ENCODE data around the gene RBM15B. TPM values are rescaled to one million over a fixed set of nuclear protein-coding genes. Genes with fewer than 3 reads are reported as not detected.

The RBM15B gene
- total RNA-seq, 1 donor from 2014 or later = 78.8 TPM

GRCh38 chr3:51403675-51404074 lies 12.6 kb downstream of the RBM15B start:
- TF ChIP-seq CTCF (conservative IDR thresholded peaks at IDR 0.05) = no peak
- no peak for DNase-seq (ENCODE audit: low read depth, low spot score)
- H3K27ac Mint-ChIP-seq (ENCODE audit: unreplicated experiment) = no peak overlapping the region
- H3K4me1 Mint-ChIP-seq = no peaks in the 10 kb centered on the region
- peaks cover 11% of the 10 kb centered on the region for H3K36me3 Mint-ChIP-seq (ENCODE audit: low read depth)
- no peaks in the 10 kb centered on the region for H3K9me3 Mint-ChIP-seq
- H3K4me3 Mint-ChIP-seq = no peak overlapping the region
- no peaks in the 10 kb centered on the region for H3K27me3 Mint-ChIP-seq (ENCODE audit: low read depth)

GRCh38 chr3:51408021-51408420 lies 16.9 kb downstream of the RBM15B start:
- Mint-ChIP-seq H3K4me1 (no peaks in the 10 kb centered on the region), H3K27me3 (ENCODE audit: low read depth) (no peaks in the 10 kb centered on the region), H3K27ac (ENCODE audit: unreplicated experiment) (no peak overlapping the region), H3K9me3 (no peaks in the 10 kb centered on the region), H3K36me3 (ENCODE audit: low read depth) (peaks cover 13% of the 10 kb centered on the region), H3K4me3 (no peak overlapping the region)
- TF ChIP-seq CTCF (conservative IDR thresholded peaks at IDR 0.05) = no peak
- DNase-seq (ENCODE audit: low read depth, low spot score) = no peak

- H3K4me3 Mint-ChIP-seq = no peak overlapping the region
- H3K27me3 Mint-ChIP-seq (ENCODE audit: low read depth) = no peaks in the 10 kb centered on the region
- no peak for DNase-seq (ENCODE audit: low read depth, low spot score)
- H3K9me3 Mint-ChIP-seq = no peaks in the 10 kb centered on the region
- no peak overlapping the region for H3K27ac Mint-ChIP-seq (ENCODE audit: unreplicated experiment)
- no peaks in the 10 kb centered on the region for H3K4me1 Mint-ChIP-seq
- TF ChIP-seq CTCF (conservative IDR thresholded peaks at IDR 0.05) = no peak
- peaks cover 9% of the 10 kb centered on the region for H3K36me3 Mint-ChIP-seq (ENCODE audit: low read depth)
These were observed 17.7 kb downstream of the RBM15B start for GRCh38 chr3:51408813-51409212.

GRCh38 chr3:51422211-51422610 lies 31.1 kb downstream of the RBM15B start:
- H3K9me3 Mint-ChIP-seq = no peaks in the 10 kb centered on the region
- no peak overlapping the region for H3K27ac Mint-ChIP-seq (ENCODE audit: unreplicated experiment)
- H3K27me3 Mint-ChIP-seq (ENCODE audit: low read depth) = no peaks in the 10 kb centered on the region
- DNase-seq (ENCODE audit: low read depth, low spot score) = no peak
- no peak for TF ChIP-seq CTCF (conservative IDR thresholded peaks at IDR 0.05)
- H3K36me3 Mint-ChIP-seq (ENCODE audit: low read depth) = peaks cover 3% of the 10 kb centered on the region
- no peak overlapping the region for H3K4me3 Mint-ChIP-seq
- no peaks in the 10 kb centered on the region for H3K4me1 Mint-ChIP-seq

- H3K9me3 Mint-ChIP-seq = no peaks in the 10 kb centered on the region
- TF ChIP-seq CTCF (conservative IDR thresholded peaks at IDR 0.05) = no peak
- no peak overlapping the region for H3K27ac Mint-ChIP-seq (ENCODE audit: unreplicated experiment)
- H3K36me3 Mint-ChIP-seq (ENCODE audit: low read depth) = no peaks in the 10 kb centered on the region
- H3K4me3 Mint-ChIP-seq = no peak overlapping the region
- no peaks in the 10 kb centered on the region for H3K27me3 Mint-ChIP-seq (ENCODE audit: low read depth)
- DNase-seq (ENCODE audit: low read depth, low spot score) = no peak
- H3K4me1 Mint-ChIP-seq = no peaks in the 10 kb centered on the region
These were observed 35.8 kb downstream of the RBM15B start for GRCh38 chr3:51426921-51427320.

GRCh38 chr3:51429138-51429537 lies 38.1 kb downstream of the RBM15B start:
- no peak for DNase-seq (ENCODE audit: low read depth, low spot score)
- no peak for TF ChIP-seq CTCF (conservative IDR thresholded peaks at IDR 0.05)
- H3K4me1 Mint-ChIP-seq = no peaks in the 10 kb centered on the region
- no peaks in the 10 kb centered on the region for H3K27me3 Mint-ChIP-seq (ENCODE audit: low read depth)
- peaks cover 6% of the 10 kb centered on the region for H3K36me3 Mint-ChIP-seq (ENCODE audit: low read depth)
- H3K9me3 Mint-ChIP-seq = no peaks in the 10 kb centered on the region
- no peak overlapping the region for H3K4me3 Mint-ChIP-seq
- H3K27ac Mint-ChIP-seq (ENCODE audit: unreplicated experiment) = no peak overlapping the region
